GM12878 (cell line): Measurements from ENCODE around the gene TCF23. TPM values are rescaled to one million over a fixed set of nuclear protein-coding genes. Genes with fewer than 3 reads are reported as not detected.

Experiments used
- CEBPB ChIP-seq, 2 experiments: fragments of 150-350 bp in 1 of 2; IDR thresholded peaks; 2 replicates each; pipeline ENCODE4 v1.6.1; 2012 to 2014; ENCODE audit warnings: low read depth in 2 of 2, low read length in 2 of 2, borderline replicate concordance in 1 of 2, inconsistent platforms in 1 of 2
- HDGF ChIP-seq: fragments of 450-650 bp; IDR thresholded peaks from 2 replicates; pipeline ENCODE4 v1.6.1; 2016; ENCODE audit warnings: antibody characterized with exemption
- SIX5 ChIP-seq: IDR thresholded peaks from 2 replicates; pipeline ENCODE4 v1.6.1; 2011; ENCODE audit warnings: mild to moderate bottlenecking, low read depth, low read length, moderate library complexity; ENCODE audit not compliant: severe bottlenecking
- SUPT20H ChIP-seq: IDR thresholded peaks from 2 replicates; pipeline ENCODE4 v1.6.1; 2011; ENCODE audit warnings: low read depth, mild to moderate bottlenecking, low read length, moderate library complexity, borderline replicate concordance; ENCODE audit not compliant: control insufficient read depth
- ZBTB4 ChIP-seq: fragments of 450-650 bp; formaldehyde crosslinking; IDR thresholded peaks from 2 replicates; pipeline ENCODE4 v1.4.0; 2022; ENCODE audit warnings: mild to moderate bottlenecking, moderate library complexity
- polyA plus RNA-seq, 11 experiments: library from polyadenylated mRNA; depleted of rRNA in 4 of 11; unstranded in 6 of 11; stranded (reverse) in 5 of 11; fragments of >200 nt; fragmentation: Nextera tagmentation in 4 of 11; fragmentation: Illumina TruSeq in 1 of 11; extraction: Ambion mirVana in 4 of 11; extraction: Trizol in 1 of 11; gene quantifications; 1 replicate in 1 of 11; 2 replicates in 10 of 11; pipeline versions ENCODE4 v1.2.1 to v1.2.3, GENCODE V29; 2011 to 2016; ENCODE audit warnings: inconsistent platforms in 2 of 11, missing spikeins in 2 of 11, low read depth in 1 of 11
- total RNA-seq, 4 experiments: library from RNA; depleted of rRNA in 3 of 4; stranded (reverse); fragments of >200 nt in 3 of 4; fragmentation: Illumina TruSeq in 1 of 4; extraction: Trizol in 1 of 4; gene quantifications; 2 replicates each; pipeline versions ENCODE4 v1.2.1 to v1.2.3, GENCODE V29; 2013 to 2021
- TF ChIP-seq, protein P1 (sequence below): IDR thresholded peaks from 2 replicates; pipeline ENCODE4 v1.6.1; 2011; ENCODE audit warnings: low read depth, mild to moderate bottlenecking, low read length, moderate library complexity, borderline replicate concordance; ENCODE audit errors: extremely low read depth
- TF ChIP-seq, protein P2 (sequence below): fragments of 450-650 bp; IDR thresholded peaks from 2 replicates; pipeline ENCODE4 v1.6.1; 2017; ENCODE audit warnings: mild to moderate bottlenecking, moderate library complexity

TCF23 gene
- total and polyA plus RNA-seq, 10 of the 15 experiments (the other 5 are each of a cell fraction or from before 2014, with no cell fraction given) = not detected

GRCh38 chr2:27182346-27182745 is 33.5 kb downstream of the TCF23 start (continued):
- TF ChIP-seq, protein P1, sequence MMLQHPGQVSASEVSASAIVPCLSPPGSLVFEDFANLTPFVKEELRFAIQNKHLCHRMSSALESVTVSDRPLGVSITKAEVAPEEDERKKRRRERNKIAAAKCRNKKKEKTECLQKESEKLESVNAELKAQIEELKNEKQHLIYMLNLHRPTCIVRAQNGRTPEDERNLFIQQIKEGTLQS = no peak
- TF ChIP-seq HDGF = no peak
- TF ChIP-seq, protein P2, sequence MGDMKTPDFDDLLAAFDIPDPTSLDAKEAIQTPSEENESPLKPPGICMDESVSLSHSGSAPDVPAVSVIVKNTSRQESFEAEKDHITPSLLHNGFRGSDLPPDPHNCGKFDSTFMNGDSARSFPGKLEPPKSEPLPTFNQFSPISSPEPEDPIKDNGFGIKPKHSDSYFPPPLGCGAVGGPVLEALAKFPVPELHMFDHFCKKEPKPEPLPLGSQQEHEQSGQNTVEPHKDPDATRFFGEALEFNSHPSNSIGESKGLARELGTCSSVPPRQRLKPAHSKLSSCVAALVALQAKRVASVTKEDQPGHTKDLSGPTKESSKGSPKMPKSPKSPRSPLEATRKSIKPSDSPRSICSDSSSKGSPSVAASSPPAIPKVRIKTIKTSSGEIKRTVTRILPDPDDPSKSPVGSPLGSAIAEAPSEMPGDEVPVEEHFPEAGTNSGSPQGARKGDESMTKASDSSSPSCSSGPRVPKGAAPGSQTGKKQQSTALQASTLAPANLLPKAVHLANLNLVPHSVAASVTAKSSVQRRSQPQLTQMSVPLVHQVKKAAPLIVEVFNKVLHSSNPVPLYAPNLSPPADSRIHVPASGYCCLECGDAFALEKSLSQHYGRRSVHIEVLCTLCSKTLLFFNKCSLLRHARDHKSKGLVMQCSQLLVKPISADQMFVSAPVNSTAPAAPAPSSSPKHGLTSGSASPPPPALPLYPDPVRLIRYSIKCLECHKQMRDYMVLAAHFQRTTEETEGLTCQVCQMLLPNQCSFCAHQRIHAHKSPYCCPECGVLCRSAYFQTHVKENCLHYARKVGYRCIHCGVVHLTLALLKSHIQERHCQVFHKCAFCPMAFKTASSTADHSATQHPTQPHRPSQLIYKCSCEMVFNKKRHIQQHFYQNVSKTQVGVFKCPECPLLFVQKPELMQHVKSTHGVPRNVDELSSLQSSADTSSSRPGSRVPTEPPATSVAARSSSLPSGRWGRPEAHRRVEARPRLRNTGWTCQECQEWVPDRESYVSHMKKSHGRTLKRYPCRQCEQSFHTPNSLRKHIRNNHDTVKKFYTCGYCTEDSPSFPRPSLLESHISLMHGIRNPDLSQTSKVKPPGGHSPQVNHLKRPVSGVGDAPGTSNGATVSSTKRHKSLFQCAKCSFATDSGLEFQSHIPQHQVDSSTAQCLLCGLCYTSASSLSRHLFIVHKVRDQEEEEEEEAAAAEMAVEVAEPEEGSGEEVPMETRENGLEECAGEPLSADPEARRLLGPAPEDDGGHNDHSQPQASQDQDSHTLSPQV = no peak
- TF ChIP-seq SUPT20H = no peak
- no peak for TF ChIP-seq ZBTB4 (CRISPR knock-in tag)
- no peak for TF ChIP-seq SIX5
- no peak for TF ChIP-seq CEBPB (IDR thresholded peaks at IDR 0.05; ENCODE audit: borderline replicate concordance in 1 of 2, low read depth in 2 of 2, low read length in 2 of 2)
